Measurements from ENCODE around the gene C9orf85.

Gene C9orf85

DNA sequence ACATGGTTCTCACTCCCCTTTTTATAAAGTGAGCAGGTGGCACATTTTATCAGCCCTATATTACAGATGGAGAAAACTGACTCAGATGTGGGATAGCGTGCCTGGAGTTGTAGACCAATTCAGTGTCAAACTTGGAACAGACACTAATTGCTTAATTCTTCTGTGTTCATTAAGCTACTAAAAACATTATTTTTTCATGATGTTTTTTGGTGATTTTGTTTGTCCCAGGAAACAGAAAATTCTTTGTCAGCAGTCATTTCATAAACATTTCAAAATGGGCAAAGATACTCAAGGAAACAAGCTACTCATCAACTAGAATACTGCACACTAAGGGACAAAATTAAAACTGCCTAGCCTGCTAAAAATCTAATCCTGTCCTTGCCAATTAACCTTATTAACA is 2.6 kb upstream of the C9orf85 start:
- no peak for DNase-seq

- peak in 1 of 2 donors; percentile 23 for DNase-seq
Measured at GRCh38 chr9:71909887-71910649, 1.4 kb upstream of the C9orf85 start.

- no peak for DNase-seq
Measured at GRCh38 chr9:71910650-71911060, 784 bp upstream of the C9orf85 start.

DNA sequence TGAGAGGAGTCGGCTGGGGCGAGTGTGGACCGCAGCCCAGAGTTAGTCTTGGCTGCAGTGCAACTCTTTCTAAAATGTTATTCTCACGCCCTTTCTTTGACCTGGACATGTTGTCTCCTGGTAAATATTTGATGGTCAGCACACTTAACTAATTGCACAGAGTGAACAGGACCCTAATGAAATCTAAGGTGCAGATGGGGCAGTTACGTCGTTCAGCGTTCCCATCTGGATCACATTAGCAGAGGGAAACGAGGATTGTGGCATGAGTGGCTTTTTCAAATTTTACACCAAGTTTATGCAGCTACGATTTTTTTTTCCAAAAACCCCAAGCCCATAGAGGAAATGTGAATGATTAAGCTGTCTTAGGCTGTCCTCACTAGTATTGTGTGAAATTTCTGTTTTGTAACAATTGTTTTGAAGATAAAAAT is 483 bp downstream of the C9orf85 start:
- DNase-seq: peak in 1 of 2 donors; percentile 1

DNA sequence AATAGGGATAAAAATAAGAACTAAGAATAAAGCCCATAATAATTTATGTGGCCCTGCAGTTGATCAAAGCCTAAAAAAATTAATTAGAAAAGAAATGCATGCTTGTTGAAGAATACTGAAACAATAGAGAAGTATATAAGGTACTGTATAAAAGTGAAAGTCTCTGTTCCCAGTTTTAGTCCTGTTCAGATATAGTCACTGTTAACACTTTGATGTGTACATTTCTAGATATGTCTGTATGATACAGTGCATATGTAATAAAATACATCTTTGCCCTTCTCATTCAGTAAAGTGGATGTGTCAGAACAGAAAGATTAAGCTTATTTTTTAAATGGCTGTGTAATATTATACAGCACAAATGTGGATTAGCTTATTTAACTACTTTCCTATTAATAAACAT is 4.1 kb downstream of the C9orf85 start:
- no peak for DNase-seq

DNA sequence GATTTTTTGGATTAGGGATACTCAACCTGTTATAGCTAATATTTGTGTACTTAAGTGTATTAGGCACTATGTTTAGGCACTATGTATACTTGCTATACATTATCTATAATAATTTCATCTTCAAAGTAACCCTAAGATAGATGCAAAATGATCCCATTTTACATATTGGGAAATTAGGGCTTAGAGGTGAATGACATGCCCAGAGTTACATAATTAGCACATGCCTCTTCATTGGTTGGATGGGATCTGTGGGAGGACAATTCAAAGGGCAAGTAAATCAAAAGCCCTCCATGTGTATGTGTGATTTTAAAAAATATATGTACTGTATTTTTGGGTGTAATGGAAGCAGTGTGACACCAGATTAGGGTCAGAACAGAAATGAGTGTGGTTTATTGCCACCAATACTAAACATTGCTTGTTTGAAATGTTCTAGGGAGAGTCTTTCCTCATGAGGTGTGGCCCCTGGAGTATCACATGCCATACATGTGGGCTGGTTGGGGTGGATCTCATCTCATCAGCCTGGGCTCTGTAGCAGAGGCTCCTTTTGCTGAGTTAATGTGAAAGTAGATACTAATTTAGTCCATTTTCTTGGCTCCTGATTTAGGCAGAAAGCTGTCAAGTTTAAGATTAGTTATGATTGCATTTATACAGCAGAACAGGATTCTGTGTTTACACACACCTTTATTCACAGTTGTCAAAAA is 5.5 kb downstream of the C9orf85 start:
- peak in 1 of 2 donors; percentile 37 for DNase-seq

GRCh38 chr9:71918419-71918818 is 7.0 kb downstream of the C9orf85 start:
- DNase-seq: no peak

- no peak for DNase-seq
Measured at GRCh38 chr9:71920456-71921189, 9.2 kb downstream of the C9orf85 start.

DNA sequence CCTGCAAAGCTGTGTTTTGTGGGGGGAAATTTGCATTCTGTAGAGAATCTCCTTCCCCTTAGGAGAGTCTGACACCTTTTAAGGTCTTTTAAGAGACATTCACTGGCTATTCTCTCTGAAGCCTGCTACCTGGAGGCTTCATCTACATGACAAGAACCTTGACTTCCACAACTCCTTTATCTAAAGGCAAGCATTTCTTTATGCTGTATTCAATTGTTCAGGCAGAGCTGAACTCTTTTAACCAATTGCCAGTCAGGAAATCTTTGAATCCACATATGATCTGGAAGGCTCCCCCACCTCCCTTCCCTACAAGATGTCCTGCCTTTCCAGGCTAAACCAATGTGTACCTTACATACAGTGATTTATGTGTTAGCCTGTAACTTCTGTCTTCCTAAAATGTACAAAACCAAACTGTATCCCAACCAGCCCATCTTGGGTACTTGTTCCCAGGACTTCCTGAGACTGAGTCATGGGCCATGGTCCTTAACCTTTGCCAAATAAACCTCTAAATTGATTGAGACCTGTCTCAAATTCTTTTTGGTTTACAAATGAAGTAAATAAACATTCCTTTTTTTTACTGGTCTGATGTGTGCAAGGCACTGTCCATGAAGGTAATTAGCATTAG is 9.9 kb downstream of the C9orf85 start:
- no peak for DNase-seq

GRCh38 chr9:71924576-71924975 is 13.1 kb downstream of the C9orf85 start:
- no peak for DNase-seq

- DNase-seq: no peak
Measured at GRCh38 chr9:71925834-71926233, 14.4 kb downstream of the C9orf85 start.

- DNase-seq: no peak
Measured at GRCh38 chr9:71928376-71928775, 16.9 kb downstream of the C9orf85 start.

DNA sequence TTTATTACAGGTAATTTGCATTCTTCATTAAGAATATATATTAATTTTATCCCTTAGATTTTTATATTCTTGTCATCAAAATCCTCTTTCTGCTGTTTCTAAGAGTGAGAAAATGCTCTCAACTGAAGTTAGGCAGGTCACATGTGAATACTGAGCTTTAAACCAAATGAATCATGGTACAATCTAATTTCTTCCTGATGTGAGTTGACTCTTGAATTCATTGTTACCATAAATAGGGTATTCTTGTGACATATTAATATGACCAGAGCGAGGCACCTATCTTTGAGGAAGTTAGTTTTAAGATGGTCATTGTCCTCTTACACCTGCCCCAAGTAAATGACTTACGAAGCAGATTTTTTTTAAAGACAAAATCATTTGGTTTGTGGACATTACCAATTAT is 17.4 kb downstream of the C9orf85 start:
- DNase-seq: no peak

DNA sequence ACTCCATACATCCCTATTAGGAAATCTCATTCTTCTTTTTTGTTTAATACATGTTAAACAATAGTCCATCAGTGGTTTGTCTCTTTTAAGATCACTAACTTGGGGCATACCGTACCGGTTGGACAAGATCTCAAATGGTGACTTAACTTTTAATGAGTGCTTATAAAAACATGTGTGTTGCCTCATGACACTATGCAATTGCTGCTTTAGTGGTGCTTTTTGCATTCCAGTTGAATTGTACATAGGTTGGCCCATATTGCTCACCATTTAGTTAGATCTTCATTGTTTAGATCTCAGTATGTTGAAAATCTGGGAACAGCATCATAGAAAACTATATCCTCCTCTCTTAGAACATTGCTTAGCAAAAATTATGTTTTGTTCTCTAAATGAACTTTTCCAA is 17.8 kb downstream of the C9orf85 start:
- DNase-seq: no peak

GRCh38 chr9:71929791-71930440 is 18.5 kb downstream of the C9orf85 start:
- no peak for DNase-seq

- no peak for DNase-seq
Measured at GRCh38 chr9:71931166-71931565, 19.7 kb downstream of the C9orf85 start.

DNA sequence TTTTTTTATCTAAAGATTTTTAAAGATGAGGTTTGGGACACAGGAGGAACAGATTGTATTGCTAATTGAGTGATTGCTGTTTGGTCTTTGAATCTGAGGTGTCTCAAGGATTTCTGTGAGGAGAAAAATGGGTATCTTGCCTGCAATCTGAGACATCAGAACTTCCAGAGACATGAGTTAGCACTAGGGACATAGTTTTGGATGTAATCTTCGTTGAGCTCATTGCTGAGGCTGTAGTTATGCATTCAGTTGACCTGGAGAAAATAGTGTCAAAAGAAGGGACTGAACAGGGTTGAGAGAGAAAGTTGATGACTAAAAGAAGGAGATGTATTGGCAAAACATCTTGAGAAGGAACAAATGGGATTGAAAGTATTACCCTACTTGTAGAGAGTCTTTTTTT is 24.6 kb downstream of the C9orf85 start:
- no peak for DNase-seq

GRCh38 chr9:71937070-71937625 is 25.7 kb downstream of the C9orf85 start:
- no peak for DNase-seq

GRCh38 chr9:71937898-71938297 is 26.5 kb downstream of the C9orf85 start:
- no peak for DNase-seq

- no peak for DNase-seq
Measured at GRCh38 chr9:71941060-71941568, 29.7 kb downstream of the C9orf85 start.

- DNase-seq: no peak
Measured at GRCh38 chr9:71941998-71942567, 30.6 kb downstream of the C9orf85 start.
